RWPE1 (cell line): ENCODE measurements around the gene DENND1A.

Experiments
- CTCF ChIA-PET: fragments of 350-600 bp; sonication (Branson Sonifier 250); formaldehyde crosslinking; extraction: SDS; loops from one replicate; lab custom pipeline; 2021; lab: Yijun Ruan, JAX
- POLR2A ChIA-PET: fragments of 400-600 bp; formaldehyde crosslinking; extraction: SDS; loops from one replicate; lab custom pipeline; 2020; ENCODE audit warnings: antibody characterized with exemption; ENCODE audit not compliant: low non-redundant PET; lab: Yijun Ruan, JAX
- DNase-seq: peaks from one replicate; pipeline ENCODE4 v3.0.0; 2012; ENCODE audit warnings: low spot score
- H3K27ac ChIP-seq: fragments of 450-650 bp; 2 replicates; pipeline ENCODE4 v1.5.1; 2017
- CTCF ChIP-seq: fragments of 450-650 bp; conservative IDR thresholded peaks from 2 replicates; pipeline ENCODE4 v1.5.1; 2017; ENCODE audit warnings: low read depth, mild to moderate bottlenecking

Gene DENND1A

DNA sequence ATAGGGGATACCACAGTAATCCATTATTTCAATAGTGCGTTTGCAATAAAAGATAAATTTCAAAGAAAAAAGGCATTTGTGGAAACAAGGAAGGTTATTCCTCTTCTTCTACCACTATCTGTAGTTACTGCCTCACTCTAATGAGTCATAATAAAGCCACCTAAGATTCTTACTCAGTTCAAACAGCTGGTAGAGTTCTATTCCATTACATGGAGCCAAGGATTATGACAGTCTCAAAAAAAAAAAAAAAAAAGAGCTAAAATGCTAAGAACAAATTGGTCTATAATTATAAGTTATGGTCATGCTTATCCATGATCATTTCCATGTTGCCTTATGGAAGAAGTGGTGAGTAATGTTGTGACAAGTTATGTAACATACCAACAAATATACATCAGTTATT, 46.3 kb downstream of the DENND1A start:
- DNase-seq, result peak; percentile 13
- H3K27ac ChIP-seq, result no peak overlapping the region
- no peak for TF ChIP-seq CTCF
- ChIA-PET POLR2A (no interaction called here), CTCF (no interaction called here)

DNA sequence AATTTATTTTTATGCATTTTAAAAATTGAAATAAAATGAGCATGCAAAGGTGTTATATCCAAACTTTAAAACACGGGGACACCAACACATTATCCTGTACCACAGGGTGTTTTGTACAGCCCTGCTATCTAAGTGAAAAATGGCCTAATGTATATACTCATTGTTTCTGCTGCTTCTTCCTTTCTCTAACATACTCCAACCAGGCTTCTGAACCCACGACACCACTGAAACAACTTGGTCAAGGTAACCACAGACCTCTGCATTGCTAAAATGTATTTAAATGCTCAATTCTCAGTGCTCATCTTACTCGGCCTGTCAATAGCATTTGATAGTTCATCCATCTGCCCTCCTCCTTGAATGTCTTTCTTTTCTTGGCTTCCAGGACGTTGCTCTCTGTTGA, 48.3 kb downstream of the DENND1A start:
- H3K27ac ChIP-seq, result no peak overlapping the region
- CTCF ChIA-PET, result interaction anchor here (0.5 kb wide), 1 partner anchor 1537 kb away, joined by 4 read pairs; no protein-coding TSS in a partner anchor
- POLR2A ChIA-PET, result interaction anchor here (1.0 kb wide), 1 partner anchor 9 kb away, joined by 4 read pairs; no protein-coding TSS in a partner anchor
- no peak for TF ChIP-seq CTCF
- no peak for DNase-seq

DNA sequence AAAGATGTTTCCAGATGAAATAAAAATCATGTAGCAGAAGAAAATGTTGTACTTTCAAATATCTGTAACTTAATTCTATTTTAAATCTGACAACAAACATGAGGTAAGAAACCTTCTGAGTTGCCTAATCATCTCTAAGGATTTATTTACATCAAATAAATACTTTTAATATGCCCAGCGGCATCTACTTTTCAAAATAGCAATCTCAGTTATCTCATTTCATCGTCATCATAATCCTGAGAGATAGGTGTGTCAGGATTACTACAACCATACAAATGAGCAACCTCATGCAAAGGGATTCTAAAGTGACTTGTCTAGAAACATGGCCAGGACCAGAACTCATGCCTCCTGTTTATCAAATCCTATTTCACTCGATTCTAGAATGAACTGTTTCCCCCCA, 49.5 kb downstream of the DENND1A start:
- ChIA-PET POLR2A (no interaction called here), CTCF (interaction anchor here (0.6 kb wide), 1 partner anchor 11 kb away, joined by 4 read pairs; no protein-coding TSS in a partner anchor)
- H3K27ac ChIP-seq, result no peak overlapping the region
- no peak for TF ChIP-seq CTCF
- DNase-seq, result no peak

DNA sequence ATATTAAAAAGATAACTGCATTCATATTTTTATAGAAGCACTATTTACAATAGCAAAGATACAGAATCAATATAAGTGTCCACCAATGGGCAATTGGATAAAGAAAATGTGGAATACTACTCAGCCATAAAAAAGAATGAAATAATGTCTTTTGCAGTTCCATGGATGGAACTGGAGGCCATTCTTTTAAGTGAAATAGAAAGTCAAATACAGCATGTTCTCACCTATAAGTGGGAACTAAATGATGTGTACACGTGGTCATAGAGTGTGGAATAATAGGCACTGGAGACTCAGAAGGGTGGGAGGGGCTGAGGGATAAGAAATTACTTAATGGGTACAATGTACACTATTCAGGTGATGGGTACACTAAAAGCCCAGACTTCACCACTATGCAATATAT, 53.2 kb downstream of the DENND1A start:
- H3K27ac ChIP-seq, result no peak overlapping the region
- no peak for TF ChIP-seq CTCF
- no peak for DNase-seq
- CTCF ChIA-PET, result no interaction called here
- POLR2A ChIA-PET, result no interaction called here

- POLR2A ChIA-PET, result interaction anchor here (1.1 kb wide), 1 partner anchor 10 kb away, joined by 4 read pairs; no protein-coding TSS in a partner anchor
- CTCF ChIA-PET, result interaction anchor here (0.8 kb wide), 1 partner anchor 37 kb away, joined by 3 read pairs; no protein-coding TSS in a partner anchor
Measured at GRCh38 chr9:123872710-123873109, 57.2 kb downstream of the DENND1A start.

GRCh38 chr9:123871781-123872180, 58.1 kb downstream of the DENND1A start:
- no peak for TF ChIP-seq CTCF
- POLR2A ChIA-PET, result interaction anchor here (1.1 kb wide), 1 partner anchor 10 kb away, joined by 4 read pairs; no protein-coding TSS in a partner anchor
- no peak for DNase-seq
- CTCF ChIA-PET, result interaction anchor here (0.8 kb wide), 1 partner anchor 36 kb away, joined by 3 read pairs; no protein-coding TSS in a partner anchor
- H3K27ac ChIP-seq, result no peak overlapping the region

More at GRCh38 chr9:123872710-123873109, 57.2 kb downstream of the DENND1A start:
- DNase-seq, result no peak
- no peak overlapping the region for H3K27ac ChIP-seq
- no peak for TF ChIP-seq CTCF
